SKM-1 treated with dmso at 0.1 percent for 144 hours (cell line): Measurements from ENCODE around the gene RAB31.

Experiments used
- DNase-seq: peaks from one replicate; lab custom pipeline; 2025; ENCODE audit not compliant: unreplicated experiment; lab: John Stamatoyannopoulos, UW

The RAB31 gene

GRCh38 chr18:9817286-9817685, 109.2 kb downstream of the RAB31 start:
- DNase-seq = no peak

- no peak for DNase-seq
Measured at GRCh38 chr18:9817725-9818422, 109.8 kb downstream of the RAB31 start.

- no peak for DNase-seq
Measured at GRCh38 chr18:9818423-9818734, 110.3 kb downstream of the RAB31 start.

- DNase-seq = no peak
Measured at GRCh38 chr18:9820127-9820526, 112.0 kb downstream of the RAB31 start.

- no peak for DNase-seq
Measured at GRCh38 chr18:9820719-9821118, 112.6 kb downstream of the RAB31 start.

GRCh38 chr18:9822587-9823185, 114.6 kb downstream of the RAB31 start:
- DNase-seq = no peak

- DNase-seq = no peak
Measured at GRCh38 chr18:9823805-9824473, 115.8 kb downstream of the RAB31 start.

GRCh38 chr18:9824474-9824832, 116.4 kb downstream of the RAB31 start:
- DNase-seq = no peak

- no peak for DNase-seq
Measured at GRCh38 chr18:9824952-9825371, 116.9 kb downstream of the RAB31 start.

- peak; percentile 96 for DNase-seq
Measured at GRCh38 chr18:9825571-9826073, 117.5 kb downstream of the RAB31 start.

- no peak for DNase-seq
Measured at GRCh38 chr18:9826685-9827084, 118.6 kb downstream of the RAB31 start.

GRCh38 chr18:9827211-9827792, 119.2 kb downstream of the RAB31 start:
- DNase-seq = no peak

GRCh38 chr18:9827793-9828505, 119.8 kb downstream of the RAB31 start:
- peak; percentile 97 for DNase-seq

GRCh38 chr18:9828506-9829396, 120.7 kb downstream of the RAB31 start:
- DNase-seq = peak; percentile 45

GRCh38 chr18:9829397-9829712, 121.3 kb downstream of the RAB31 start:
- DNase-seq = no peak

GRCh38 chr18:9831036-9831722, 123.1 kb downstream of the RAB31 start:
- DNase-seq = no peak

- no peak for DNase-seq
Measured at GRCh38 chr18:9831723-9832199, 123.7 kb downstream of the RAB31 start.

GRCh38 chr18:9832871-9833270, 124.8 kb downstream of the RAB31 start:
- no peak for DNase-seq

- DNase-seq = no peak
Measured at GRCh38 chr18:9834551-9834950, 126.5 kb downstream of the RAB31 start.
